NCI-H1436 treated with DMSO at 0.1 percent for 48 hours (cell line): ENCODE results near the gene VPS72.

Experiments
- DNase-seq: peaks from one replicate; lab custom pipeline; 2025; lab: John Stamatoyannopoulos, UW

The VPS72 gene

DNA sequence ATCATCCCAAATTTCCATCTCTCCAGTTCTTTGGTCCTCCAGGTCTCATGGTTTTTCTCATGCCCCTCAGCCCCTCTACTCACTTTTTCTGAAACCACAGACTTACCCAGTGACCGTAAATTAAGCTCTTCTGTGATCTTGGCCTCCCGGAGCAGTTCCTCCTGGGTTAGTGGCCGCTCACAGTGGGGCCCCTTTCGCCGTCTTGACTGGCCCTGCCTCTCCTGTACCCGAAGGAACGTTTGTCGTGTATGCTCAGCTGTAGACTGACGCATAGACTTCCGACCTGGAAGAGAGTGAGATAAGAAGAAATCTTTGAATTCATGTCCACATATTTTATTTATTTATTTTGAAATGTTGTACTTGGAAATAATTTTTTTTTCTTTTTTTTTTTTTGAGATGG is 5.8 kb downstream of the VPS72 start:
- DNase-seq, result no peak

GRCh38 chr1:151176514-151177045 is 13.4 kb downstream of the VPS72 start:
- no peak for DNase-seq

DNA sequence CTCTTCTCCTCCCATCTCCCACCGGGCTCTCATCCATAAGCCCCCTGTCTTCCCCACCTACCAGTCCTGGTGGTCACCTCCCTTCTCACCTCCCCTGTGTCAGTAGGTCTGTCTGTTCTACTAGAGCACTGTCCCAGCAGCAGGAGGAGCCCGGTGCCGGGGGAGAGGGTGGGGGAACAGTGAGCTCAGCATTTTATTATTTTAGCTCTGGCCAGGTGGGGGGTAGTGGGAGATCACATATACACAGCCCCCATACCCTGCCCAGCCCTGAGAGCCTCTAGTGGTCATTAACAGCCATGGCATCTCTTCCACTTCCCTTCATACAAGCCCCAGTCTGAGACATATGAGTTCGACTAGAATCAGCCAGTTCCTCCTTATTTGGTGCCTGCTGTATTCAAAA is 14.1 kb downstream of the VPS72 start, which contains the start of gene TMOD4:
TMOD4 (minus strand) TSS at position 119 of the 400 bp plus-strand sequence. CDS start 1,106 bp downstream, outside the sequence.
- no peak for DNase-seq

DNA sequence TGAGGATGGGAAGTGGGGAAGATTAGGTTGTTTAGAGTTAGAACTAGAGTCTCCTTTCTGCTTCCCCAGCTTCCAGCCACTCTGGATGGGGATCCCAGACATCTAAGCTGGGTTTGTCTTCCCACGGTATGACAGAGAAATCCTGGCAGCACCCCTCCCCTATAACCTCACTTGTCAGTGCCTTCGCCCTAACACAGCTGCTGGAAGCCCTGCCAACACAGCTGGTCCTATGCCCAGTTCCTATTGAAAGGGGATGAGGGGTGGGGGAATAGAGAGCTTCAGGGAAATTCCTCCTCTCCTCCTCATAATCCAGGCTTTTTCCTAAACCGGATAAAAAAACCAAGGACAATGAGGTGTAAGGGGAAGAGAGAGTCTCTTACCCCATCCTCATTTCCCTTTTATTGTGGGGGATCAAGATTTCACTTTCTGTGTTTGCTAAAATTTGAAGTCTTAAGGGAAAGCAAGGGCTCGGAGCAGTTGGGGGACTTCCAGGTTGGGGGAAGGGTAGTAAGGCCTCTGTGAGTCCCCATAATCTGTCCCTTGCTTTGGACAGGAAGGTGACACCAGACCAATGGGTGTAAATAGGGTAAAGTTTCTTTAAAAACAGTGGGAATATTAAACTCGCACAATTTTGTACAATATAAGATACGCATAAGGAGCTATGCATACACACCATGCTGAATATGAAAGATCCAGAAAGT is 14.8 kb downstream of the VPS72 start:
- no peak for DNase-seq

DNA sequence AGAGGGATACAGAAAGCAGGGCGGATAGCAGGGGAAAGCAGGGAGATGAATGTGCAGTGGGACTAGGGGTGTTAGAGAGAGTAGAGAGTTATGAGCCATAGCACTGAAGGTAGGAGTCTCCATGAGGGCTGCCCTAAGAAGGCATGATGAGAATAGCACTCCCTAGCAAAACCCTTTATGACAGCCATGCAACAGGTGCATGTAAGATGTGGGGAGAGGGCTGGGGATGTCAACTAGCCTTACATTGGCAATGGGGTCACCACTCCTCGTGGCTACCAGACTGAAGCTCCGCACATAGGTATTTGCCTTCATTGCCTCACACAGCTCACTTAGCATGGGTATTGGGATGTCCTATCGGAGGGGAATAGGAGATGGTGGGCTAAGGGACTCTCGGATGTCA is 18.8 kb downstream of the VPS72 start:
- no peak for DNase-seq

GRCh38 chr1:151167116-151167515 is 22.9 kb downstream of the VPS72 start:
- no peak for DNase-seq

GRCh38 chr1:151166505-151166956 is 23.5 kb downstream of the VPS72 start:
- no peak for DNase-seq

DNA sequence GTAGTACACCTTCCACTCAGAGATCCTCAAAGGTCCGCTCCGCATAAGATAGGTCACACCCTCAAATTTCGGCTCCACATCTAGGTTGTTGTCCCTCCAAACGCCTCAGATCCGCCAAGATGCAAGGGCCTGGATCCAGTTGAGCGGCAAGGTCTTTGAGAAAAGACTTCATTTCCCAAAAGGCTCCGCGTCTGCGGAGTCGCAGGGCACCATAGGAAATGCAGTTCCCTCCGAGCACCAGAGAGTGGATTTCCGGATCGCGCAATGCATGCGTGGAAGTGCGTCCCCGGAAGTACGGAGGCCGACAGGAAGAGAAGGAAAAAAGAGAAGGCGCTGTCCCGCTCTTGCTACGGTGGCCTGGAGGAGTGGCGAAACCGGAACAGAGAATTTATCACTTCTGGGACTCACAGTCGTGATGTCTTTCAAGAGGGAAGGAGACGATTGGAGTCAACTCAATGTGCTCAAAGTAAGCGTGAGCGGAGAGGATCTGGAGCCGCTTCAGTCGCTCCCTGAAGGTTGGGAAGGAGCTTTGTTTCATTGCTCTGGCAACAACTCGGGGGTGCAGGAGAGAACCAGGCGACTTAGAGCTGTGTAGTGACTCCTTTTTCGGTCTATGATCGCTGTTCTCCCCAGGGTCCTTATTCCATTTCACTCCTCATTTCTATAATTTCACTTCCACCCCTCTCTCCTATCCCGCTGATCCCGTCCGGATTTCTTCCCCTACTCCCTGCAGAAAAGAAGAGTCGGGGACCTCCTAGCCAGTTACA is 24.1 kb downstream of the VPS72 start, which contains the start of the genes LYSMD1 and SCNM1:
LYSMD1 (minus strand) TSS at position 165 of the 767 bp plus-strand sequence. CDS start 644 bp downstream, outside the sequence.
SCNM1 (plus strand) TSS at position 407 of the 767 bp plus-strand sequence; CDS start at position 416, 9 bp downstream.
- DNase-seq, result peak; percentile 87

DNA sequence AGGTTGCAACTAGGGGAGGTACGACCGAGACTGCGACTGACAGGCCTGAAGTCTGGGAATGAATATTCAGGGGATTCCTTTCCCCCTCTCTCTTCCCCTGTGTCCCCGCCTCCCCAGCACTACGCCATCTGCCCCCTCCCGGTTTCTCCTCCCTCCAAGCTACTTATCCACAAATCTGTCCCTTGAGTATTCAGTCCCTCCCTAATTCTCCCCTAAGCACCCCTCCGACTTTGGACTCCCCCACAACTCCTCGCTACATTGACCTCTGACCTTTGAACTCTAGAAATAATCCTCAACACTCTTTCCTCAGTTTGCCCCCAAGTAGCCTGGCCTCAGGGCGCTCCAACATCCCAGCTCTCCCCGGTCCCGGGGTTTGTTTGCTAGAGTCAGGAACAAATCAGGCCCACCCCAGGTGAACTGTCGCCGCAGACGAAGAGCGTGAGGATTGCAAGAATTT is 24.7 kb downstream of the VPS72 start:
- DNase-seq, result no peak

GRCh38 chr1:151164732-151165280 is 25.2 kb downstream of the VPS72 start:
- DNase-seq, result no peak

DNA sequence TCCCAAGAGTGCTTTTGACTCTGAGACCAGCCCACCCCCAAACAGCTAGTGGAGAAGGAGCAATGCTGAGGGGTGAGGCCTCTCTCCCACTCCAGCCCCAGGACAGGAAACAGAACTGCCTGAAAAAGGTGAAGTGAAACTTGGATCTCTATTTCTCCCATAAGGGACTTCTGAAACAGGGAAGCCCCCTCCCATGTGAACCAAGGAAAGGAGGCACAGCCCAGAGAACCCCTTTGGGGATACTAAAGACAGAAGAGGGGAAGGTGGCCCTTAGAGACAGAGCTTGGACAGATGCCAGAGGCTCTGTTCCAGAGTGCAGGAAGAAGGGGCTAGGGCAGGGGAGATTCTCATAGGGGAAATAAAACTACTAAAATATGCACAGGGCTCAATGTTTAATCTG is 30.6 kb downstream of the VPS72 start:
- DNase-seq, result no peak

DNA sequence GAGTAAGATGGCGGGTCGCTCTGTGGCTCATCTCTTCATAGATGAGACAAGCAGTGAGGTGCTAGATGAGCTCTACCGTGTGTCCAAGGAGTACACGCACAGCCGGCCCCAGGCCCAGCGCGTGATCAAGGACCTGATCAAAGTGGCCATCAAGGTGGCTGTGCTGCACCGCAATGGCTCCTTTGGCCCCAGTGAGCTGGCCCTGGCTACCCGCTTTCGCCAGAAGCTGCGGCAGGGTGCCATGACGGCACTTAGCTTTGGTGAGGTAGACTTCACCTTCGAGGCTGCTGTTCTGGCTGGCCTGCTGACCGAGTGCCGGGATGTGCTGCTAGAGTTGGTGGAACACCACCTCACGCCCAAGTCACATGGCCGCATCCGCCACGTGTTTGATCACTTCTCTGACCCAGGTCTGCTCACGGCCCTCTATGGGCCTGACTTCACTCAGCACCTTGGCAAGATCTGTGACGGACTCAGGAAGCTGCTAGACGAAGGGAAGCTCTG is 31.2 kb downstream of the VPS72 start:
- DNase-seq, result no peak

DNA sequence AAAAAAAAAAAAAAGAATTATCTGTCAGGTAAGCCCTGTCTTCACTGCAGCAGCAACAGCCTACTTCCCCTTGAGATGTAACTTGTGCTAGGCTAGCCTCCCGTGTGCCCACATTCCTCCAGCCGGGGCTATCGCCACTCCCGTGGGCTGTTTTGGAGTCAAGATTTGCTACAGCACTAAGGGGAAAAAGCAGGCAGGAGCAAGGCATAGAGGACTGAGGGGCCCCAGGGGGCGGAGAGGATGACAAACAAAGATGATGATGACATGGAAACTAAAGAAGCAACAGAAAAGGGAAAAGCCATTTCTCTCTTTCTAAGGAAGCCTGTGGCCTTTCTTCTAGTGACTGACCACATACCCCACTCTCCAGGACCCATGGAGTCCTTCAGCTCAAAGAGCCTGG is 31.7 kb downstream of the VPS72 start:
- DNase-seq, result no peak

GRCh38 chr1:151157067-151157531 is 32.9 kb downstream of the VPS72 start:
- no peak for DNase-seq

GRCh38 chr1:151156515-151156819 is 33.5 kb downstream of the VPS72 start, which contains the start of gene TNFAIP8L2:
TNFAIP8L2 (plus strand) TSS chr1:151156649; CDS start chr1:151158698, 2,049 bp downstream.
- DNase-seq, result no peak

DNA sequence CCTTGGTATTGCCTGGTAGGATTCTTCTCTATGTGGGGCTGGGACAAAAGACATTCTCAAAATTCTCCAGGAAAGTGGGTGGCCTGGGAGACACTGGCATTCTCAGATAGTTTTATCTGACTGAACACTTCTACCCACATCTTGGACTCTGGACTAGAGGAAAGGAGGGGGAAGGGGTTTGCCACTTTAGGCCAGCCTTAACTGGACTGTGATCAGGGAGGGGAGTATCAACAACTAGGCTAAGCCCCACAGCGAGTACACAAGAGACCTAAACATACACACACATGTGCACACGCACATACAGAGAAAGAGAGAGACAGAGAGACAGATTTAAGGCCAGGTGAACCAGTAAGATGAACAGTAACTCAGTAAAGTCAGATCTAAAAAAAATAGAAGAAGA is 42.3 kb downstream of the VPS72 start:
- DNase-seq, result no peak

DNA sequence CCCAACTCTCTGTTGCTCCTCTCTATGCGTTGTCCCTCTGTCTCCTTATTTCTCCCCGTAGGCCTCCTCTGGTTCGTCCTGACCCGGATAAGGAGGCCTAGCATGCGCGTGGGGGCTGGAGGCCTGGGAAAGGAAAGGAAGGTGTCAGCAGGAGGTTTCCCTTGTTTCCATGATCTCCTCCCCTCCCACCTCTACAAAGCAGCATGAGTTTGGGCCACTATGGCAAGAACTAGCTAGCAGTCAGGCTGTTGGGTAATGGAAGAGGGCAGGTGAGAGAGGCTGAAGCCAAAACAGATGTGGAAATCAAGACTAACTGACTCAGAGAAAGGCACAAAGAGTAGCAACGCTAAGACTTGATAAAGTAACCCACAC is 42.9 kb downstream of the VPS72 start:
- no peak for DNase-seq

DNA sequence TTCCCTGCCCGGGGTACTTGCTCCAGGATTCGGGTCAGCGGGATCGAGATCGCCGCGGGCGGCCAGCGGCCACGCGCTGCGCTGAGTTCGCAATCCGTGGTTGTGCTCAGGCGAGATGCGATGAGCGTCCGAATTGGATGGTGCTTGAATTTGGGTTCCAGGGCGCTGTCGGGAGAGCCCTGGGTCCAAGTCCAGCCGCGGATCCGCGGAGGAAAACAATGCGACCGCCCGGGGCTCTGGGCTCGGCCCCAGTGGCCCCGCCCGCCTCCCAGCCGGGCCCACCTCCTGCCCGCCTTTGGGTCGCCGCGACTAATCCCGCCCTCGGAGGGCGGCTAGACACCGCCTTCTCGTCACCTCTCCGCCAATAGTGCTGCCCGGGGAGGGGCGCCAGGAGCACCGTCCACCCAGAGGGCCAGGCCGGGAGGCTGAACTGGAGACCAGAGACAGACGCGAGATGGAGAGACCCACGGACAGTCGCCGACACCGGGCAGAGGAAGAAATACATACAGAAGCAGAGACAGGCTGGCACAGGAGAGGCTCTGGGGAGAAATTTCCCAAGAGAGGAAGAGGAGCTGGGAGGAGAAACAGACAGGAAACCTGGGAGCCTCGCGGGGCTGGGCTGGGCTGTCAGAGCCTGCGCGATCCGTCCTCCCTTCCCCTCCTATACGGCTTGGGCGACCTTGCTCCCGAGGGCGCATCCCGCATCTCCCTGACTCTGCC is 43.4 kb downstream of the VPS72 start, which contains the start of gene SEMA6C:
SEMA6C (minus strand) TSS at position 220 of the 720 bp plus-strand sequence. CDS start 4,010 bp downstream, outside the sequence.
- DNase-seq, result peak; percentile 66

GRCh38 chr1:151146072-151146411 is 44.0 kb downstream of the VPS72 start:
- no peak for DNase-seq

GRCh38 chr1:151145304-151146071 is 44.5 kb downstream of the VPS72 start:
- DNase-seq, result no peak
